CD4-positive, CD25-positive, alpha-beta regulatory T cell (primary cell): ENCODE measurements around the gene NTM. TPM values are rescaled to one million over a fixed set of nuclear protein-coding genes. Genes with fewer than 3 reads are reported as not detected.
"Not testable (repeated sequence)": the region's sequence is repeated elsewhere in the genome, so short reads cannot be mapped to it uniquely, and the experiment has no call there.

ENCODE experiments used
- ATAC-seq, 2 donors: fragments of 150-1000 bp; cut with Tn5 transposase; one replicate each; pipeline ENCODE4 v1.10.0; 2021; ENCODE audit warnings: low read depth in 2 of 2, moderate number of reproducible peaks in 2 of 2, moderate library complexity in 1 of 2
- DNase-seq, 3 donors: peaks; one replicate each; pipeline versions ENCODE4 v3.0.0 to v3.0.0-alpha.2; 2012 to 2022; ENCODE audit warnings: mixed read lengths in 1 of 3
- H3K27ac ChIP-seq: one replicate; pipeline ENCODE4 v1.7.0; 2013; ENCODE audit warnings: mild to moderate bottlenecking, low read length; ENCODE audit not compliant: insufficient read depth, poor library complexity, severe bottlenecking
- H3K27me3 ChIP-seq: one replicate; pipeline ENCODE4 v1.7.0; 2013; ENCODE audit warnings: low read length; ENCODE audit not compliant: control insufficient read depth, insufficient read depth
- H3K36me3 ChIP-seq: one replicate; pipeline ENCODE4 v1.7.0; 2013; ENCODE audit warnings: mild to moderate bottlenecking, low read length, moderate library complexity; ENCODE audit not compliant: control insufficient read depth, insufficient read depth
- H3K4me1 ChIP-seq: 2 replicates; pipeline ENCODE4 v1.7.0; 2013; ENCODE audit warnings: mild to moderate bottlenecking, low read length; ENCODE audit not compliant: insufficient read depth, control insufficient read depth, poor library complexity, severe bottlenecking
- H3K4me3 ChIP-seq: one replicate; pipeline ENCODE4 v1.7.0; 2013; ENCODE audit warnings: low read depth, mild to moderate bottlenecking, low read length, moderate library complexity
- H3K9me3 ChIP-seq, 2 experiments: 1 replicate in 1 of 2; 2 replicates in 1 of 2; pipeline ENCODE4 v1.7.0; 2013; ENCODE audit warnings: low read length in 2 of 2, mild to moderate bottlenecking in 1 of 2, moderate library complexity in 1 of 2; ENCODE audit not compliant: control insufficient read depth in 2 of 2
- H3K27ac Mint-ChIP-seq, 3 donors: one replicate each; pipeline ENCODE4 v1.8.0; 2020 to 2022; ENCODE audit warnings: mild to moderate bottlenecking in 3 of 3, mixed read lengths in 3 of 3, moderate library complexity in 2 of 3
- H3K27me3 Mint-ChIP-seq: one replicate; pipeline ENCODE4 v1.8.0; 2022; ENCODE audit warnings: mild to moderate bottlenecking, mixed read lengths
- H3K36me3 Mint-ChIP-seq: one replicate; pipeline ENCODE4 v1.8.0; 2020; ENCODE audit warnings: mixed read lengths
- H3K4me1 Mint-ChIP-seq, 4 donors: one replicate each; pipeline ENCODE4 v1.8.0; 2020 to 2022; ENCODE audit warnings: mixed read lengths in 4 of 4, mild to moderate bottlenecking in 1 of 4
- H3K4me3 Mint-ChIP-seq, 4 donors: one replicate each; pipeline ENCODE4 v1.8.0; 2020 to 2022; ENCODE audit warnings: mild to moderate bottlenecking in 4 of 4, mixed read lengths in 4 of 4, moderate library complexity in 3 of 4
- H3K9me3 Mint-ChIP-seq, 7 donors: one replicate each; pipeline ENCODE4 v1.8.0; 2020 to 2022; ENCODE audit warnings: mixed read lengths in 7 of 7, mild to moderate bottlenecking in 3 of 7, moderate library complexity in 2 of 7
- polyA plus RNA-seq, 4 donors: library from polyadenylated mRNA; unstranded; fragments of 300-500 nt; fragmentation: Illumina TruSeq; gene quantifications; one replicate each; pipeline ENCODE4 v1.2.3, GENCODE V29; 2021
- total RNA-seq: library from RNA; stranded (reverse); gene quantifications from one replicate; pipeline ENCODE4 v1.2.3, GENCODE V29; 2022

Gene NTM
- total and polyA plus RNA-seq, 5 donors from 2014 or later, result 1.3 TPM; not detected in 4

DNA sequence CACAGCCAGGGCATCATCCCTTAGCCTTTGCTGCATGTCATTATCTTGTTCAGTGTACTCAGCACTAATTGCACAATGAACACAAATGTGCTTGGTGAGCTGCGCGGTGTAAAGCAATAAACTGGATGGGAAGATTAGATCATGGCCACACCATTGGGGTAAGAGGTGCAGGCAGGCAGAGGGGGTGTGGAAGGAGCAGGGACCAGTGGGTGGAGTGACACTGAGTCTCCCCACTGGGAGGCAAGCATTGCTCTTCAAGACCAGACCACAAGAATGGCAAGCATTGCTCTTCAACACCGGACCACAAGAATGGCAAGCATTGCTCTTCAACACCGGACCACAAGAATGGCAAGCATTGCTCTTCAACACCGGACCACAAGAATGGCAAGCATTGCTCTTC is 28.5 kb upstream of the NTM start:
- H3K27ac Mint-ChIP-seq, result not testable (repeated sequence)

DNA sequence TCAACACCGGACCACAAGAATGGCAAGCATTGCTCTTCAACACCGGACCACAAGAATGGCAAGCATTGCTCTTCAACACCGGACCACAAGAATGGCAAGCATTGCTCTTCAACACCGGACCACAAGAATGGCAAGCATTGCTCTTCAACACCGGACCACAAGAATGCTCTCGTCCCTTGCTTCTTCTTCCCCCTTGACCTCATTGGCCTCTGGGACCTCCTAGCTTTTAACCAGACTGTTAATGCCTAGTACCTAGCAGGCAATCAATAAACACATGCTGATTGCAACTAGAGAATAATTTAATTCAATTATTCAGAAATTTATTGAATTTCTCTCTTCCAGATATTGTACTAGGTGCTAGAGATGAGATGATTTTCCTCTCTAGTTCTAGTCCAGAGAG is 28.0 kb upstream of the NTM start:
- not testable (repeated sequence) for DNase-seq, H3K27me3 ChIP-seq, H3K4me3 ChIP-seq, H3K27ac Mint-ChIP-seq, H3K9me3 Mint-ChIP-seq, H3K4me1 Mint-ChIP-seq, ATAC-seq, H3K36me3 ChIP-seq, H3K9me3 ChIP-seq, H3K4me1 ChIP-seq, H3K27ac ChIP-seq, H3K27me3 Mint-ChIP-seq, H3K36me3 Mint-ChIP-seq, H3K4me3 Mint-ChIP-seq

More for the DNA sequence above, 28.5 kb upstream of the NTM start:
- not testable (repeated sequence) for H3K4me1 ChIP-seq, H3K4me1 Mint-ChIP-seq, H3K36me3 ChIP-seq, H3K4me3 Mint-ChIP-seq, H3K27me3 ChIP-seq, DNase-seq, ATAC-seq, H3K27ac ChIP-seq, H3K9me3 Mint-ChIP-seq, H3K27me3 Mint-ChIP-seq, H3K9me3 ChIP-seq, H3K36me3 Mint-ChIP-seq, H3K4me3 ChIP-seq

DNA sequence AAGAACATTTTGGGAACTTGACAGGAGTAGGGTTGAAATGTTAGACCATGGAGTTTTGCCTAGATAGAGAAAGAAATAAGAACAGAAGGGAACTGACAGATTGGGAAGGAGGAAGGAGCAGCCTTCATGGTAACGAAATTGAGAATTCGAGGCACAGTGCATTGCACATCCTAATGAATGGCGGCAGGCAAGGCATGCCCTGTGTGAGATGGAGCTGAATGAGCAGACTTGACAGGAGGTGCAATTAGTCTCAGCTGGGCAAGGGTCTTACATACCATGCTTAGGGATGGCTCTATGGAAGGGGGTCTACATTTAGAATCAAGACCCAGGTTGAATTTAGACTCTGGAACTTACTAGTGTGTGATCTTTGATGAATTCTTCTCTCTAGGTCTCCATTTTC is 25.0 kb upstream of the NTM start:
- H3K27me3 ChIP-seq, result no peaks in the 10 kb centered on the region
- Mint-ChIP-seq H3K4me3 (no peak overlapping the region), H3K27me3 (no peaks in the 10 kb centered on the region), H3K9me3 (peaks cover 0 to 2% (median 0%) of the 10 kb centered on the region in 7 donors), H3K36me3 (no peaks in the 10 kb centered on the region), H3K27ac (no peak overlapping the region), H3K4me1 (no peaks in the 10 kb centered on the region)
- ATAC-seq, result no peak
- H3K9me3 ChIP-seq, result no peaks in the 10 kb centered on the region
- no peak overlapping the region for H3K27ac ChIP-seq
- H3K4me3 ChIP-seq, result no peak overlapping the region
- no peak for DNase-seq
- no peaks in the 10 kb centered on the region for H3K4me1 ChIP-seq
- H3K36me3 ChIP-seq, result no peaks in the 10 kb centered on the region

DNA sequence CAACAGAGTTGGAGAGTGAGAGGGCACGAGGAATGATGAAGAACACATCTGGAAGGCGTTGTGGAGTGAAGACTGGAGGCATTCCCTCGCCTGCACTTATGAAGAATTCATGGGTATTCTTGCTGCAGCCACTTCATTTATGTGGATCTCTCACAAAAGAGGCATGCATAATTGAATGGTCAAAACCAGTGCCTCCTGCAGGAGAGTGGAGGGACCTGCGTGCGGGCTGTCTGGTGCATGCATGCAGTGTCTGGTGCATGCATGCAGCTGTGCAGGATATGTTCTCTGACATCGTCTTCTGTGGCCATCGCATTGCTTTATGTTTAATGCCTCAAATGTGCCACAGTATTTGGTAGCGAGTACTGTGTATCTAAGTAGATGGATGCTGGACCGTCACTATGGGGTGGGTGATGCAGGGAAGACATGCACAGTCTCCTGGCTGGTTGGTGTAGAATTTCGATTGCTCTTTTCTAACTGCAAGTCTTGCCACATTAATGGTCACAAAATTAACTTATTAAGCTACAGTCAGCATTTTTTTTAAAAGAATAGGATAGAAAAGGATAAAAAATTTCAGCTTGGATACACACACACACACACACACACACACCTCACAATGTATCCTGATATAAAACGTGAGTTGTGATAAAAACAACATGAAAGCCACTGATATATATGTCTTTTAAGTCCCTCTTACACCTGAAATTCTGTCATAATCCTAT is 20.9 kb upstream of the NTM start:
- Mint-ChIP-seq H3K36me3 (no peaks in the 10 kb centered on the region), H3K27ac (no peak overlapping the region), H3K4me3 (no peak overlapping the region), H3K9me3 (peaks cover 0 to 6% (median 2%) of the 10 kb centered on the region in 7 donors), H3K4me1 (no peaks in the 10 kb centered on the region), H3K27me3 (peaks cover 4% of the 10 kb centered on the region)
- ATAC-seq (no peak), DNase-seq (no peak)
- Histone ChIP-seq H3K4me1 (no peaks in the 10 kb centered on the region), H3K9me3 (no peaks in the 10 kb centered on the region), H3K4me3 (no peak overlapping the region), H3K27ac (no peak overlapping the region), H3K27me3 (no peaks in the 10 kb centered on the region), H3K36me3 (no peaks in the 10 kb centered on the region)

DNA sequence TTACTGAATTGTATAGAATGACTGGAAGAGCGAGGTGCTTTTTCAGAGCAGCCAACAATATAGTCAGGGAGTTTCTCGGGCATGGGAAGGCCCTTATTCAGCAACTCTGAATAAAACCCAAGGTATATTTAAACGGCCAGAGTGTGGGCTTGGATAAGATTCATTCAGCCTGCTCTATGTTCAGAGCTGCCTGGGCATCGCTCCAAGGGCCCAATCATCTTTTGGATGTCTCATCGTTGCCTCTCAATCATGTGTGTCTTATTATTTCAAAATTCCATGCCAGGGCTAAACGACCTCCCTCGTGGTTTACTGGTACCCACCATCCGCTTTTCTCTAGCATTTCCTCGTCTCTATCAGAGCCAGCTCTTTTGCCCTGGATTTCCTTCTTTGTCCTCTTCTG is 19.5 kb upstream of the NTM start:
- Histone ChIP-seq H3K4me1 (no peaks in the 10 kb centered on the region), H3K9me3 (no peaks in the 10 kb centered on the region), H3K4me3 (no peak overlapping the region), H3K36me3 (no peaks in the 10 kb centered on the region), H3K27ac (no peak overlapping the region), H3K27me3 (no peaks in the 10 kb centered on the region)
- Mint-ChIP-seq H3K4me1 (no peaks in the 10 kb centered on the region), H3K36me3 (no peaks in the 10 kb centered on the region), H3K27ac (no peak overlapping the region), H3K9me3 (peaks cover 0 to 6% (median 2%) of the 10 kb centered on the region in 7 donors), H3K27me3 (peaks cover 4% of the 10 kb centered on the region), H3K4me3 (no peak overlapping the region)
- ATAC-seq (no peak), DNase-seq (no peak)

DNA sequence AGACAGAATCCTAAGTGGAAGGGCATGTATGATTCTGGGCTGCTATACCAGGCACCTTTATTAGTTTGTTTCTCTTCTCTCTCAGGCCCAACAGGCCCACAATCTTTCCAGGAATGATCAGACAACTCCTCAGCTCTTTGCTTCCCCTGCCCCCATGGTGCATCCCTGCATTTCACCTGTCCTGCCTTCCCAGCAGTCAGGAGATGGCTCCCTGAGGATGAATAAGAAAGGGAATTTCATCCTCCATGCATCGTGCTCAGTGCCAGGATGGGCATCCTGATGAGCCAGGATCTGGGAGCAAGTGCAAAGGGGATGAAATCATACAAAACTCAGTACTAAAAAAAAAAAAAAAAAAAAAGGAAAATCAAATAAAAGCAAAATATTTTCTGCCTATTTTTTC is 18.6 kb upstream of the NTM start:
- ATAC-seq, result no peak
- peaks cover 0 to 6% (median 2%) of the 10 kb centered on the region in 7 donors for H3K9me3 Mint-ChIP-seq
- H3K36me3 ChIP-seq, result no peaks in the 10 kb centered on the region
- DNase-seq, result no peak
- H3K4me3 Mint-ChIP-seq, result no peak overlapping the region
- H3K27me3 Mint-ChIP-seq, result peaks cover 4% of the 10 kb centered on the region
- H3K4me1 ChIP-seq, result no peaks in the 10 kb centered on the region
- no peaks in the 10 kb centered on the region for H3K27me3 ChIP-seq
- H3K27ac ChIP-seq, result no peak overlapping the region
- no peaks in the 10 kb centered on the region for H3K36me3 Mint-ChIP-seq
- H3K27ac Mint-ChIP-seq, result no peak overlapping the region
- H3K4me3 ChIP-seq, result no peak overlapping the region
- no peaks in the 10 kb centered on the region for H3K9me3 ChIP-seq
- no peaks in the 10 kb centered on the region for H3K4me1 Mint-ChIP-seq

DNA sequence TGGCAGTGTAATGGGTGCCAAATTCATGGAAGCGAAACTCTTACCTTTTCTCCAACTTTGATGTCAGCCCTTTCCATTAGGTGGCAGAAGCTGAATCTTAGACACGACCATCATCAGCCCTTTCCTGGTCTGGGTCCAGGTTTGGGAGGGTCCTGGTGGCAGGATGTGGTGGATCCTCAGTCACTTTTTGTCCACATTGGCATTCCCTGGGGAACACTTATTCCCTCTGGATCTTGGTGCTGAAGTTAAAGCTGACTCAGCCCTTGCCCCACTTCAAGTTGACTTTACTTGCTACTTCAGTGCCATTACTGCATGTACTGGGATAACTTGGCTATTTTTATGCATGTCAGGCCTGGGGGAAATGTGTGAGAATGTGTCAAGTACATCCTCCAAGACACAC is 16.6 kb upstream of the NTM start:
- H3K27me3 ChIP-seq, result no peaks in the 10 kb centered on the region
- ATAC-seq (no peak), DNase-seq (no peak)
- H3K27ac Mint-ChIP-seq, result no peak overlapping the region
- no peaks in the 10 kb centered on the region for H3K9me3 ChIP-seq
- H3K4me3 ChIP-seq, result no peak overlapping the region
- peaks cover 4% of the 10 kb centered on the region for H3K27me3 Mint-ChIP-seq
- peaks cover 0 to 4% (median 2%) of the 10 kb centered on the region in 7 donors for H3K9me3 Mint-ChIP-seq
- H3K27ac ChIP-seq, result no peak overlapping the region
- no peak overlapping the region for H3K4me3 Mint-ChIP-seq
- no peaks in the 10 kb centered on the region for H3K36me3 ChIP-seq
- H3K4me1 ChIP-seq, result no peaks in the 10 kb centered on the region
- no peaks in the 10 kb centered on the region for H3K4me1 Mint-ChIP-seq
- no peaks in the 10 kb centered on the region for H3K36me3 Mint-ChIP-seq

DNA sequence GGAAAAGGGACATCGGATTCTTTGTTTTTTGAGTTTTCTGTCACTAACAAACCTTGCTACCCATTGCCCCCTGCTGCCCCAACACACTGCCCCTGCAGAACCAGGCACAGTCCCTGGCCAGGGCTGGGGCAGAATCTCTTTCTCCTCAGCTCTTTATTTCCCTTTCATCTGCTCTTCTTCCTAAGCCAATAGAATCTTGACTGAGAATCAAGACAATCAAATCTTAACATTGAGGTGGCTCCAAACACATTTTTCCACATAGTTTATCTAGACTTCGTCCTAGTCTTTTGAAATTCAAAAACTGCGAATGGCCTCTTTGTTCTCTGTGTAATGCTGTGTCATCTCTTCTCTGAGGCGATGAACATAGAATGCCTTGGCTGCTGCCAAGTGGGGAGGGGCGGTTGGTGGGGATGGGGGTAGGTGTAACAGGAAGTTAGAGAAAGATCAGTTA is 16.1 kb upstream of the NTM start:
- DNase-seq, result no peak
- Mint-ChIP-seq H3K27me3 (peaks cover 4% of the 10 kb centered on the region), H3K4me1 (no peaks in the 10 kb centered on the region), H3K36me3 (no peaks in the 10 kb centered on the region), H3K4me3 (no peak overlapping the region), H3K9me3 (peaks cover 0 to 4% (median 2%) of the 10 kb centered on the region in 7 donors), H3K27ac (no peak overlapping the region)
- Histone ChIP-seq H3K9me3 (no peaks in the 10 kb centered on the region), H3K36me3 (no peaks in the 10 kb centered on the region), H3K27me3 (no peaks in the 10 kb centered on the region), H3K4me3 (no peak overlapping the region), H3K4me1 (no peaks in the 10 kb centered on the region), H3K27ac (no peak overlapping the region)
- no peak for ATAC-seq
